Tongue (tissue), 2 donors: ENCODE measurements around the gene KCNH3. TPM values are rescaled to one million over a fixed set of nuclear protein-coding genes. Genes with fewer than 3 reads are reported as not detected.
A peak's percentile ranks its signal among the peaks of the same experiment; 100 is the strongest.
"Not testable (repeated sequence)": the region's sequence is repeated elsewhere in the genome, so short reads cannot be mapped to it uniquely, and the experiment has no call there.

Experiments used
- DNase-seq: peaks from one replicate; pipeline ENCODE4 v3.0.0-alpha.2; 2015
- total RNA-seq: library from RNA; depleted of rRNA; stranded (reverse); fragments of >200 nt; gene quantifications from one replicate; pipeline ENCODE4 v1.2.3, GENCODE V29; 2014

KCNH3 gene
- total RNA-seq = 2.3 TPM

DNA sequence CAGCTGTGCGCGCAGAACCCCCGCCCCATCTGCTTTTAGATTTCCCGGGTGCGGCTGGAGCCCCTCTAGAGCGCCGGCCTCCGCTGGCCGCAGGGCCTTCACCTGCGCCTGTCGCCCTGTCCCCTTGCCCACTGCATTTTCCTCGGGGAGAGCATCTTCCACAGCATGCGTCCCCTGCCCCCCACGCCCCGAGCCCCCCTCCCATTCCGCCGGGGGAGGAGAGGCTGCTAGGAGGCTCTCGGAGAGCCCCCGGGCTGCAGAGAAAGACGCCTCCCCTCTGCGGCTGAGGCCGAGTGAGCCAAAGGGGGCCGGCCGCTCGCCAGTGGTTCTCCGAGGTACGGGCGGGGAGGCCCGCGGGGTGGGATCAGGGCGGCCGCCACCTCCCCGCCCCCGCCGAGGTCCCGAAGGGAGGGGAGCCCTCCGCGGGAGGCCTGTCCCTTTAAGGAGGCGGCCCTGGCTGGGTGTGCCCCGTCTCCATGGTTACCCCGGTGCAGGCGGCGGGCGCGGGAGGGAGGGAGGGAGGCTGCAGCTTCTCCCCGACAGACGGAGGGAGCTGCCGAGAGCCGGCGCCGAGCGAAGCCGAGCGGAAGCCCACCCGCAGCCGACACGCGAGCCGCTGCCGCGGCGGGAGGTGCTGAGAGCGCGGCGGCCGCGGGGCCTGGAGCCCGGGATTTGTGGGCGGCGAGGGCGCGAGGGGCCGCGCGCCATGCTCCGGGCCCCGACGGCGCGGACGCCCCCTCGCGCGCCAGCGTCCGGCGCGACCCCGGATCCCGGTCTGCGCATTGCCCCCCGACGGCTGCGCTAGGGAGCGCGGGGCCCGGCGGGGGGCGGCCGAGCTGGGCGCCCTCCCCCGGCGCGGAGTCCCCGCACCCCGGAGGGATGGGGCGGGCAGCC lies at the start of gene KCNH3:
KCNH3 (plus strand) TSS at position 521 of the 894 bp plus-strand sequence. CDS start 387 bp downstream, outside the sequence.
- DNase-seq = peak; percentile 86

DNA sequence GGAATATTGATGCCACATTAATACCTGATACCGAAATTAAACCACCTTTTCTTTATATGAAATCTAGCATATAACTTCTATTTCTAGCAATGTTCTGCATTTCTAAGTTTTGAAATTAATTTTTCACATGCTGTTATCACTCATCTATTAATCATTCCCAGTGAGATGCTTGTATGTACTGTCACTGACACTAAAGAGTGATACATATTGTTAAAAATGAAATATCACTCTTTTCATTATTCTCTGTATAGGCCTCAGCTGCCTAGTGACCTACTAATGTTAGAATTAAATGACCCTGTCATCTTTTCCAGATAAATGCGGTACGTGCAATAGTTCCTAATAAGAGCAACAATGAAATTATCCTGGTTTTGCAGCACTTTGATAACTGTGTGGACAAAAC lies 49.7 kb upstream of the KCNH3 start:
- DNase-seq = no peak

GRCh38 chr12:49489720-49490119 lies 49.1 kb upstream of the KCNH3 start:
- no peak for DNase-seq

- DNase-seq = no peak
These were observed 47.0 kb upstream of the KCNH3 start for GRCh38 chr12:49491823-49492222.

- DNase-seq = no peak
These were observed 44.9 kb upstream of the KCNH3 start for GRCh38 chr12:49493900-49494299.

- DNase-seq = no peak
These were observed 42.1 kb upstream of the KCNH3 start for GRCh38 chr12:49496417-49497360.

DNA sequence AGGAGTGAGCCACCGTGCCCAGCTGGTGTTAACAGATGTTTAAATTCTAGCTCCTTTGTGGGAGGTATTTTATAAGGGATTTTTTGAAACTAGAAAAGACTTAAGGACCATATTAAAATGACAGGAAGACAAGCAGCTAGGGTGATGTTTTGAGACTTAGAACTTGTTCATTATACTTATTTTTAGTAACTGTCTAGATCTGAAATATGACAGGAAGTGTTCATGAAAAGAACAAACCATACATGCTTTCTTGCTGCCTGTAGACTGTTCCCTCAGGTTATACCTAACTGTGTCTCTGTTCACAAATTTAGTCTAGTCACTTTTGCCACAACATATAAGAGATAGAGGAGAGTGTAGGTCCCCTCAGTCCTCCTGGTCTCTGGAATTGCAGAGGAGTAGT lies 36.9 kb upstream of the KCNH3 start:
- no peak for DNase-seq

DNA sequence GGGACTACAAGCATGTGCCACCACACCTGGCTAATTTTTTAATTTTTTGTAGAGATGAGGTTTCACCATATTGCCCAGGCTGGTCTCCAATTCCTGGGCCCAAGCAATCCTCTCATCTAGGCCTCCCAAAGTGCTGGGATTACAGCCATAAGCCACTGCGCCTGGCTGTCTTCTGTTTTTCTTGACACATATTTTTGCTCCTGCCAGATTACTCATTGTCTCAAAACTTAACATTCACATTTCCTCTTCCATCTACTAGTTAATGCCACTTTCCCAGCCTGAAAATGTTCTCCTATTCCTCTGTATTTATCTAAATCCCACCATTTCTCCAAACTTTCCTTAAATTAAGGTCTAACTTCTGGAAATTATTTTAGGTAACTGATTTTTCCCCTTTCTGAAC lies 36.2 kb upstream of the KCNH3 start:
- DNase-seq = no peak

DNA sequence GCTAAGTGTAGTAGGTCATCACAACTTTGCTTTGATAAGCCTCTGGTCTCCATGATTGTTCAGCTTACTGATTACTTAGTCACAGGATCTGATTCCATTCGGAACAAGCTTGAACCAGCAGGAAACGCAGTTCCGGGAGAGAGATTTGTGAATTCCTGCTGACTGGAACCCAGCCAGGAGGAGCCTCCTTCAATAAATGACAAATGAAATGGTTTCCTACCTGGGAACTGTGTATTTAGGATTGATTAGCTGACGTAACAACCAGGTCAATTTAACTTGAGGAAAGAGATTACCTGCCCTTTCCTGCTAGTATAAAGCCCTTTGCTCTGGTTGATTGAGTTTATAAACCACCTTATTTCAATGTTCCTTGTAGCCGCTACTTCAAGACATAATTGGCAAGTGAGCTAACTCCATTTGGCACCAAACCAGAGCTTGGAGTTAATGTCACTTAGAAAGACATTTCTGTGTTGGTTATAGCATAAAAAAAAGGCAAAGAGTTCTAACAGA lies 35.1 kb upstream of the KCNH3 start:
- peak; percentile 21 for DNase-seq

DNA sequence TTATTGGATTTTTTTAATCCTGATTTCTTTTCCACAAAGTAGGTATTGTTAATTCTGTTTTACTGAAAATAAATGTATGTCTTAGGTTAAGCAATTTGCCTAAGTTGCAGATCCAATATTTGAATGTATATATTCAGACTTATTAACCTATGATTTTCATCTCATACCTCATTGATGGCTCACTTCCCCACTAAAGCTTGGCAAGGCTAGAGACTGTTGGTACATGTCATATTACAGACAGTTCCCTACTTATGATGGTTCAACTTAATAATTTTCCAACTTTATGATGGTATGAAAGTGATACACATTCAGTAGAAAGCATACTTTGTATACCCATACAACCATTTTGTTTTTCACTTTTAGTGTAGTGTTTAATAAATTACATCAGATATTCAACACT lies 33.2 kb upstream of the KCNH3 start:
- no peak for DNase-seq

DNA sequence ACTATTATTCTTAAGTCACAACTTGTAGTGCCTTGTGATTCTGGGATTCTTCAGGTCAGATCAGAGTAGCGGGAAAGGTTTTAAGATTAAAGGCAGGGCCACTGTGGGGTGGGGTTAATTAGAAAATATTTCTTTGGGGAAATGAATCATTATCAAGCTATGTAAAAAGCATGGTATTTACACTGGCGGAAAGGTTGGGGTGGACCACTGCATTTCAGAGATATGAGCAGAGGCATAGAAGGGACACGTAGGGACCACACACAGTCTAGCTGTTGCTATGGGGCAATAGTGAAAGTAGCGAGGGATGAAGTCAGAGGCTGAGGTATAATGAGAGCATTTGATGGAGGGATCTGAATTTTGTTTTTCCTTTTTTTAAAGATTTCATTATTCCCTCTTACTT lies 31.7 kb upstream of the KCNH3 start:
- DNase-seq = no peak

- DNase-seq = not testable (repeated sequence)
These were observed 29.1 kb upstream of the KCNH3 start for GRCh38 chr12:49509681-49510080.

GRCh38 chr12:49511410-49511809 lies 27.4 kb upstream of the KCNH3 start:
- DNase-seq = no peak

DNA sequence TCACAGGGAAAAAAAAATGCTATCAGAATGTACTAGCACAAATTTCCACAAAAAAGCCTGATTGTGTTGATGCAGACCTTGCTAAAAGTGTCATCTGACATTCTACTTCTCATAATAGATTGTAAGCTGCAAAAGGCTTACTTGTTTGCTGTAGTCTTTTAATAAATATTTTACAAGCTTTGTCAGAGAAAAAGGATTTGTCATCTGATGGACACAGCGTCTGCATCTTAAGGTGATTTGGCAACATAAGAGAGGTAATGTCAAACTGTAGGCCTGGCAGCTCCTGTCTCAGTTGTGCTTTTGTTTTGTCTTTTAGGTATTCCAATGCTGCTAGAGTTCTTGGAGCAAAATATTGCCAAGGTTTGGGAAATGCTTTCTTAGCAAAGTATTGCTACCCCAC lies 26.3 kb upstream of the KCNH3 start:
- DNase-seq = no peak

DNA sequence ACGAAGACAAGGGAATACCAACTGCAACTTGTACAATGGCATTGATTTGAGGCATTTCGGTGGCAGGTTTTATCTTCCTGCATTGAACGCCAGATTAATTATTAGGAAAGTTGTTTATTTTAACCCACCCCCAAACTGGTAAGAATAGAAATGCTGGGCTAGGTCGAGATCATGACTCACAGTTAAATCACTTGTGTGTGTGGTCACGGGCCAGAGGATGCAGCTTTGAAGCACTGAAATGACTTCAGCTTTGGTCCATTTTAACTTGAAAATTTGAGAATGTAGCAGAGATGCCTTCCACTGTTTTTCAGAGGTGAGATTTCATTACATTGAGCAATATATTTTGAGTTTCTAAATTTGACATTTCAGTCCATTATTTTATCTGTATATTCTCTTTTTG lies 23.6 kb upstream of the KCNH3 start:
- no peak for DNase-seq

DNA sequence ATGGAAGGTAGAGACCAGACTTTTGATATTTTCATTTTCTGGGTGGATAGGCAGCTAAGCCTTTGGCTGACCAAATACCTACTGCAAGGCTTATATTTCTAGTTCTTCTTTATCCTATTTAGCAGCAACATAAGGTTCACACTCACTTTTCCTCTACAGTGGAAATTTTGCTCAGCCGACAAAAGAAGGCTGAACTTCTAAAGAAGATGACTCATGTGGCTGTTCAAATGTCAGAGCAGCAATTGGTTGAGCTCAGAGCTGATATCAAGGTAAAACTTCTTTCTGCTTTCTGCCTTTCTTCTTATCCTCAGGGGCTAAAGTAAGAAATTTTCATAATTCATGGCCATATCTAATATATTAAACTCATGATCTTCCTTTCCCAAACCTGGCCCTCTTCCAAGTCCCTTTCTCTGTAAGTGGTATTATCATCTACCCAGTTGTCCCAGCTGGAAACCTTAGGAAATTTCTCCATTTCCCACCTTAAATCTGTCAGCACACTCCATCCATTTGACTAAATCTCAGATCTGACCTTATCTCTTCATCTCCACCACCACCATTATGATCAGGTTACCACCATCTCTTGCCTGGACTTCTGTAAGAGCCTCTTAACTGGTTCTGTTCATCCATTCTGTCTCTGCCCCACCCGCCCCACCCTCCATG lies 19.8 kb upstream of the KCNH3 start:
- no peak for DNase-seq

DNA sequence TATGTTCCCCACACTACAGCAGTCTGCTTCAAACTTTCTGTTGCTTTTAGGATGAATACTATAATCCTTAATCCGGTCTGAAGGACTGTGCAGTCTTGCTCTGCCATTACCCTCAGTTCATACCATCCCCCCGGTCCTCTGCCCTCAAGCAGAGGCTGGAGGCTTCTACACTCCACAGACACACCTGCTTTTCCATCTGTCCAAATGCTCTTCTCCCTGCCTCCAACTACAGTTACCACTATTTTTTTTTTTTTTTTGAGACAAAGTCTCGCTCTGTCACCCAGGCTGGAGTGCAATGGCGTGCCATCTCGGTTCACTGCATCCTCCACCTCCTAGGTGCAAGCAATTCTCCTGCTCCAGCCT lies 19.3 kb upstream of the KCNH3 start:
- no peak for DNase-seq

DNA sequence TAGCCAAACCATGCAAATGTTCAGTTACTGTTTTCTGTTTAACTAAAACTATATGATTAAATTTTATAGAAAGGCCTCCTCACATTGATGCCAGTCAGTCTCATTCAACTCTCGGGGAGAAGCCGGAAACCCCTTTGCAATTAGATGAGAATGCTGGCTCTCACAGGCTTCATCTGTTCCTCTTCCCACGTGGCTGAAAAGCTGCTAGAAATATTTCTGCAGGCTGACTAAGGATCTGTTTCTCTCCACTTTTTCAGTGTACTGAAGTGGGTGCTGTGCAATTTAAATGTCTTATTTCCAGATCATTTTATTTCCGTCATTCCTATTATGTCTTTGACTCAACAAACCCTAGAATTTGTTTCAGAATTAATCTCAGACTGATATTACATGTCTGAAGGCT lies 17.4 kb upstream of the KCNH3 start:
- no peak for DNase-seq

DNA sequence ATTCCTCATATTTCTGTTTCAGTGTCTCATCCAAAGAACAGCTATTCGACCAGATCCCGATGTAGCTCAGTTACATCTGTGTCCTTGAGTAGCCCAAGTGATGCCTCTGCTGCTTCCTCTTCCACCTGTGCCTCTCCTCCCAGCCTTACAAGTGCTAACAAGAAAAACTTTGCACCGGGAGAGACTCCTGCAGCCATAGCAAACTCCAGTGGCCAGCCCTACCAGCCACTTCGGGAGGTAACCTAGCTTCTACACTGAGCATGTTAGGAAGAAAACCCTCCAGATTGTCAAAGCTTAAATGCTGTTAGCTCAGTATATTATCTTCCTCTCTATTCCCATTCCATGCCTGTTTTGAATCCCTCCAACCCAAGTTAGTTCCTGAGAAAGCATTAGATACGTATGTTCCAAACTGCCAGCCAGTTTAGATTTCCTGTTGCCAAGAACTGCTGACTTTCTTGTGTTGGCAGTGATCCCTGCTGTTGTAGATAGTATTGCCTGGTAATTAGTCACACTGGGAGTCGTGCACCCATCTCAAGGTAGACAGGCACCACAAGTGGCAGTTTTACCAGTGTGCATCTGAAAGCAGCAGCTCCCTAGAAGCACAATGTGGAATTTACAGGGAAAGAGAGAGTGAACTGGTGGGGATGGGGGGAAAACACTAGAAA lies 14.0 kb upstream of the KCNH3 start:
- no peak for DNase-seq

DNA sequence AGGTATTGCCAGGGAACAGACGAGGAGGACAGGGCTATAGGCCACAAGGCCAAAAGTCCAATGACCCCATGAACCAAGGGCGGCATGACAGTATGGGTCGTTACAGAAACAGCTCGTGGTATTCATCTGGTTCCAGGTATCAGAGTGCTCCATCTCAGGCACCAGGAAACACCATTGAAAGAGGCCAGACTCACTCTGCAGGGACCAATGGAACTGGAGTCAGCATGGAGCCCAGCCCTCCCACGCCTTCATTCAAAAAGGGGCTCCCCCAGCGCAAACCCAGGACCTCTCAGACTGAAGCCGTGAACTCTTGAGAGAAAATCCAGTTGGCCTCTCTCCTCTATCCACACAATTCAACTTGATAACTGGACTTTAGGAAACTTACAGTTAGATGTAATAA lies 12.9 kb upstream of the KCNH3 start:
- no peak for DNase-seq

- no peak for DNase-seq
These were observed 11.3 kb upstream of the KCNH3 start for GRCh38 chr12:49527361-49528130.
